GM18873 (cell line): ENCODE data around the gene GSTO1.
"Not testable (repeated sequence)": the region's sequence is repeated elsewhere in the genome, so short reads cannot be mapped to it uniquely, and the experiment has no call there.

Source experiments
- ATAC-seq: cut with Tn5 transposase; IDR thresholded peaks from one replicate; pipeline ENCODE4 v1.9.1; 2021; ENCODE audit warnings: mild to moderate bottlenecking, moderate library complexity, moderate number of reproducible peaks; ENCODE audit not compliant: unreplicated experiment, low FRiP score

Gene GSTO1

DNA sequence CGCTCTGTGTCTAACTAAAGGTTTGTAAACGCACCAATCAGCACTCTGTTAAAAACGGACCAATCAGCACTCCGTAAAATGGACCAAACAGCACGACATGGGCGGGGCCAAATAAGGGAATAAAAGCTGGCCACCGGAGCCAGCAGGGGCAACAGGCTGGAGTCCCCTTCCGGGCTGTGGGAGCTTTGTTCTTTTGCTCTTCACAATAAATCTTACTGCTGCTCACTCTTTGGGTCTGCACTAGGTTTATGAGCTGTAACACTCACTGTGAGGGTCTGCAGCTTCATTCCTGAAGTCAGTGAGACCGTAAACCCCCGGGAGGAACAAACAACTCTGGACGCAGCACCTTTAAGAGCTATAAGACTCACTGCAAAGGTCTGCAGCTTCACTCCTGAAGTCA lies 5.8 kb upstream of the GSTO1 start:
- not testable (repeated sequence) for ATAC-seq

DNA sequence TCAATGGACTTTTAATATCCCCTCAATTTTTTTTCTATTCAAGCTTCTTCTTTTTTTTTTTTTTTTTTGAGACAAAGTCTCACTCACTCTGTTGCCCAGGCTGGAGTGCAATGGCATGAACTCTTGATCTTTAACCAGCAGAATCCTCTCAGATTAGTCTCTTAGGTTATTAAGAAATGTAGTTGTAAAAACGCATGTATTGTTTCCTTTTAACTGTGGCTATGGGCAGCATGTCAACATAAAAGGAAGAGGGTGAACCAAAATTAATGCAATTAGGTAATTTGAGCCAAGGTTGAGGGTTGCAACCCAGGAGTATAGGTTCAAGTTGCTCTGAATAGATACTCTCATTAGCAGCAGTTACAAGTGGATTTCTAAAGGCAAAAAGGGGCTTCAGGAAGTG lies 4.3 kb upstream of the GSTO1 start:
- ATAC-seq = no peak

DNA sequence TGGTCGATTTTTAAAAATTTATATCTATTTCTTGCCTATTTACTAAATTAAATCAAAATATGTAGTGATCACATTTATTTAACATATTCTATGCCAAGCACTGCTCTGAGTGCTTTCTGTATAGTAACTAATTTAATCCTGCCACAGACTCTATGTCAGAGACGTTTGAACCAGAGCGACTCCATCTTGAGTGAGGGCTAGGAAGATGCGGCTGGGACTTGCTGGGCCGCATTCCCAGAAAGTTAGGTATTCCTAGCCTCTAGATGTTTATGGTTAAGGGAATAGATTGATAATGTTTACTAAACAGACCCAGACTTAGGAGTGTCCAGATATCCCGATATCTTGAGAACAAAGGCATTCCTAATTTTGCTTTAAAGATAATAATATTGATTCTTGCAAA lies 3.2 kb upstream of the GSTO1 start:
- no peak for ATAC-seq

DNA sequence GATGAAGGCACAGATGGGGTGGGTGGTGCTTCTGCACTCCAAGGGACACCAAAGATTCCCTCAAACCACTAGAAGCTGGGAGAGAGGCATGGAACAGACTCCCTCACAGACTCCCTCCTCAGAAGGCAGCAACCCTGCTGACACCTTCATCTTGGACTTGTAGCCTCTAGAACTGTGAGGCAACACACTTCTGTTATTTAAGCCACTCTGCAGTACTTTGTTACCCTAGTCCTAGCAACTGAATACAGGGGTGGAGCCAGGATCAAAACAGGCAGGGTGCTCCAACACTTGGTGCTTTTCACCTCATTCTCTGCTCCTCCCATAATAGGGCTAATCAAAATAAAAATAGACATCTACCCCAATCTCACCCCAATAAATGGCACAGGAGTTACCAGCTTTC lies 2.3 kb upstream of the GSTO1 start:
- ATAC-seq = no peak

DNA sequence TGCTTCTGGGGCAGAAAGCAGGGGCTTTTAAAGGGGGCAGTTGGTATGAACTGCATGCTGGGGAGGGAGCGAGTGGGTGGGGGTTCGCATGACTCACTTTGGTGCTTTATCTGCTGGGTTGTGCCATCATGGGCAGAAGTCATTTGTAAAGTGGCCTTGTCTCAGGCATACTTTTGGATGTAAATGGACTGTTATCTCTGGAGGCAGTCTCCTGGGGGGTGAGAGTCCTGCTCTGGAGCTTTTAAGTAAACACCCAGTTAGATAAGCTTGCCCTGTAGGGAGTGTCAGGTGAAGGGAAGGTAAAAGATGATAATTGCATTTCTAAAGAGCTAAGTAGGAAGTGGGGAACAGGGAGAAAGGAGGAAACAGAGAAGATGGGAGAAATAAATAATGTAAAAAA lies 1.6 kb upstream of the GSTO1 start:
- ATAC-seq = no peak

DNA sequence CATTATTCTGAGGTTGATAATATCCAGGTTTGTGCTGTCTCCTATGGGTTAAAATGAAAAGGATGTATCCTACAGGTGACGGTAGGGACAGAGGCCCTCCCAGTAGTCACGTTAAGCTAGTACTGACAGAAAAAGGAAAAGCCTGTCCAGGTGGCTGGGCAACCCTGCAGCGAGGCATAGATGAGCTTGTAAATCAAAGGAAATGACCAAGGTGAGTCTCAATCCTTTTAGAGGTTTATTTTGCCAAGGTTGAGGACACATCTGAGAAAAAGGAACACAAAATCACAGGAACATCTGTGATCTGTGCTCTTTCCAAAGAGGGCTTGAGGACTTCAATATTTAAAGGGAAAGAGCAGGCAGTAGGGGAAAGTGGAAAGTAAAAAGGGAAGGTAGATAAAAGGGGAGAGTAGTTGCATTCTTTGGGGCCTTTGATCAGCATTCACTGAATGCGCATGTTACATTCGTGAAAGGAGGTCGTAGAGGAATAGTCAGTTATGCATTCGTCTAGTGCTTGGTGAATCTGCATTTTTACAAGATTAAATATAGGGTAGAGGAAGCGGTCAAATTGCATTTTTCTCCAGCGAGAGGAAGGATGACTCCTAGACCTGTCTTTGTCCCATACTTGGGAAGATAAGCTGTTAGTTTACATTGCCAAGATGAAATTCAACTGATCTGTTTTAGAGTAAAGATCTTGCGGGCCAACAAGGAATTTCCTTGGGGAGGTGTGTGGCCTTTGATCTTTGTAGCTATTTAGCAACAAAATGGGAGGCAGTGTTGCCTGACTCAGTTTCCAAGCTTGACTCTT lies 884 bp upstream of the GSTO1 start:
- no peak for ATAC-seq

DNA sequence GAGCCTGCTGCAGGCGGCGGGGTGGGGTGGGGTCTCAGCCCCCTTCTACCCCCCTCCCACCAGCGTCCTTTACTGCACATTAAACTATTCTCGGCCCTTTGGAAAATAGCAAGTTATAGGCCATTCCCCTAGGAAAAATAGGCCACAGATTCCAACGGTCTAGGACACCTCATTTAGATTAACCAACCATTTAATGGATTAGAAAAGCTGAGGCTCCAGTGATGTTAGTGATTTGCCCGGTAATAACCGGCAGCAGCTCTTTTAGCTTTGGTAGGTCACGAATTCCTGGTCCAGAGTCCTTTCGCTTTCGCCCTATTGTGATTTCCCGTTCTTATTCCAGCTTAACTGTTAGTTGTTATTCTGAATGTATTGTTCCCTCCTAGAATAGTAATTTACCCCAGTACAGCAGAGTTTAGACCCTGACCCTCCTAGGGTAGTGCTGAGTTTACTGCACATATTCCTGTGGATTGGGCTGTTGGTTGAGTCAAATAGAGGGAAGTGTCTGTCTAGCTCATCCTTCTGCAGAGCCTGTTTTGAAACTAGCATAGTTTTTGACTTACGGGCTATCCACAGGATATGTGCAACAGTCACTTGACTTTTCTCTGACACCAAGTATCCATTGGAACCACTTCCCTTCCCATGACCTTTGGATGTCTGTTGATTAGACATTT lies 754 bp downstream of the GSTO1 start:
- ATAC-seq = no peak

DNA sequence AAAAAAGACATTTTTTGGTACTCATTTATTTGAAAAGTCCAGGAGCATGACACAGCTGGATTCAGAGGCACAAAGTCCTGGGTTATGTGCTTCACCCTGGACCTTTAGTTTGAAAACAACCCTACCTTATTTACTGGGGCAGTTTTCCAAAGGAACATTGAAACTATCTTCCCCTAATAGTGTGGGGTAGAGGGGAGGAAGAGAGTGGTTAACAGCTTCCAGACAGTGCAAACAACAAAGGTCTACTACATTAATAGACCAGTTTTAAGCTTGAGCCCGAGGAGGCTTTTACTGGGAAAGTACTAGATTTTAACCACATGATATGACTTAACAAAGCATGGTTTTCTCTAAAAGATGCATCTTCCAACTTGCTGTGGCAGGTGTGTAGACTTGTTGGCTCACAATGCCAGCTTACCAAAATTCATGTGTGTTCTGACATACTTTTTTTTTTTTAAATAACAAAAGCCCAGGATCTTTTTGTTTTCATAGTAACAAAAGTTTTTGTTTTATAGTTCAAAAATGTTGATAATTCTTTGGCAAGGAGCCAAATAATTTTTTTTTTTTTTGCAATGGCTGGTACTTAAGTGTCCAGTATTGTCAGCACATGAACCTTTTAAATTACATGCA lies 1.8 kb downstream of the GSTO1 start:
- ATAC-seq = no peak

DNA sequence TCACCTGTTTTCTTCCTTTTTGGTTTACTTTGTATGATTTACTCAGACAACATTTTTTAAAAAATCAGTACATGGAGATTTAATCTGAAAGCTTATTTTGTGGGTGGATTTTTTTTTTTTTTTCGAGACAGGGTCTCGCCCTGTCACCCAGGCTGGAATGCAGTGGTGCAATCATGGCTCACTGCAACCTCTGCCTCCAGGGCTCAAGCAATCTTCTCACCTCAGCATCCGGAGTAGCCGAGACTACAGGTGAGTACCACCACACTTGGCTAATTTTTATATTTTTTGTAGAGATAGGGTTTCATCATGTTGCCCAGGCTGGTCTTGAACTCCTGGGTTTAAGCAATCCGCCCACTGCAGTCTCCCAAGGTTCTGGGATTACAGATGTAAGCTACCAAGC lies 2.5 kb downstream of the GSTO1 start:
- ATAC-seq = no peak

DNA sequence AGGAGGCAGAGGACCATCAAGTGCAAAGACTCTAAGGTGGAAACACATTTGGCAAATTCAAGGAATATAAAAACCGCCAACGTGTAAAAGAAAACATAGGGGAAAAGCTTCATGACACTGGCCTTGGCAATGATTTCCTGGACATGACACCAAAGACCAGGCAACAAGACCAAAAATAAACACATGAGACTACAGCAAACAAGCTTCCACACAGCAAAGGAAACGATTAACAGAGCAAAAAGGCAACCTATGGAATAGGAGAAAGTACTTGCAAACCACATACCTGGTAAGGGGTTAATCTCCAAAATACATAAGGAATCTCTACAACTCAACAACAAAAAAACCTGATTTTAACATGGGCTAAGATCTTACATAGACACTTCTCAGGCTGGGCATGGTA lies 3.5 kb downstream of the GSTO1 start:
- ATAC-seq = no peak

DNA sequence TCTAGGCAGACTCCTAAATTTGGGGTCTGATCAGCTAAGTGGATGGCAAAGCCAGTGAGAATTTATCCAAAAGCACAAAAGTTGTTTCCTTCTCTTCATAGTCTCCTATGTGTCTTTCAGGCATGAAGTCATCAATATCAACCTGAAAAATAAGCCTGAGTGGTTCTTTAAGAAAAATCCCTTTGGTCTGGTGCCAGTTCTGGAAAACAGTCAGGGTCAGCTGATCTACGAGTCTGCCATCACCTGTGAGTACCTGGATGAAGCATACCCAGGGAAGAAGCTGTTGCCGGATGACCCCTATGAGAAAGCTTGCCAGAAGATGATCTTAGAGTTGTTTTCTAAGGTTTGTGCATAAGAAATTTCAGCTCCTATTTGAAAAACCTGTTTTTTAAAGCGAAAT lies 4.8 kb downstream of the GSTO1 start:
- no peak for ATAC-seq

DNA sequence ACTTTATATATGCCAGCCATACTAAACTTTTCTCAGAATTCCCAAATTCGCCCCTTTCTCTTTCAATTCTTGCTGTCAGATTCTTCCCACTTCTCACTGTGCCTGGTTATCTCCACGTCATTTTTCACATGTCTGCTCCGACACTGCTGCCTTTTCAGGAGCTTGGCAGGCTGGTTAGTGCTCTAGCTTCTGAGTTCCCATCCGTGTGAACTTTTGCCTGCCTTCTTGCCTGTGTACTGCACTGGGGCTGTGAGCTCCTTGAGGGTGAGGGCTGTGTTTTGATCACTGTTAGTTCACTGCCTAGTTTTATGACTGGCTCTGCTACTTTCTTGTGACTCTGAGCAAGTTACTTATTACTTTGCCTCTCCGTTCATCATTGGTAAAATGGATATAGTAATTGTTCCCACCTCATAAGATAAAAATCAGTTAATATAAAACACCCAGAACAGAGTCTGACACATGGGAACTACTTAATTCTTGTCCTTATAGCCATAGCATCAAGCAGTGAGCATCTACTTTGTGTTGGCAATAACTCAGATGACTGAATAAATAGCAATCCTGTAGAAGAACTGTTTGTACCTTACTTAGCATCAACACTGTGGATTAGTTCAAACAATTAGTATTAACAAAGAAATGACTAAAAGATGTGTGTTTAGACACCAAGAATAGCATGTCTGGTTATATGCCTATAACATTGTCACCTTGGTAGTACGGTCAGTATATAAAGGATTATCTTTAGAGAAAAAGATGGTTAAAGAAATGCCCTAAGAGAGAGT lies 5.5 kb downstream of the GSTO1 start:
- ATAC-seq = no peak

DNA sequence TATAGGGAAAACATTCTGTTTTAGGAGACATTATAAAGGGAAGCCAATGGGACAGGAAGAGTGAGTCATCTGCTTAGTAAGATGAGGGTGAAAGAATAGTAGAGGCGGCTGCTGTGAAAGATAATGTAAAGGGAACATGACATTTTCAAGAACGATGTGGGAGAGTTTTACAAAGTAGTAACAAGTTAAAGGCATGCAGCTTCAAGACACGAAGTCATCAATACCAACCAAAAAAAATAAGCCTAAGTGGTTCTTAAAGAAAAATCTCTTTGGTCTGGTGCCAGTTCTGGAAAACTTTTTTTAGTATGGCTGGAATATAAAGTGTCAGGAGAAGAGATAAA lies 6.1 kb downstream of the GSTO1 start:
- no peak for ATAC-seq

DNA sequence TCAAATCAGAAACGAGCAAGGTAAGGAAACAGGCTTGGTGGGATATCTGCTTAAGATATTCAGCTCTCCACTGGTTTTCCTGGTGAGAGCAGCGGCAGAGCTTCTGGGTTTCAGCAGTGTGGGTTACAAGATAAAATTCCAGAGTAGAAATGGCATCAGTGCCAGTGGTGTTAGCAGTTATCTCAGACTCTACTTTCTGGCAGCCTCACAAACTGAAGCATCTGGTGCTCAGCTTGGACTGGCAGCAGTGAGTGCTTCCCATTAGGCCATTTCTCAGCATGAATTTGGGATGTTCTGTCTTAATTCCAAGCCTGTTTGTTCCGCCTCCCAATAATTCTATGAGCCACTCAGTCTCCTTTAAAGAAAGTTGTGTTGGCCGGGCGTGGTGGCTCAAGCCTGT lies 7.4 kb downstream of the GSTO1 start:
- ATAC-seq = no peak

DNA sequence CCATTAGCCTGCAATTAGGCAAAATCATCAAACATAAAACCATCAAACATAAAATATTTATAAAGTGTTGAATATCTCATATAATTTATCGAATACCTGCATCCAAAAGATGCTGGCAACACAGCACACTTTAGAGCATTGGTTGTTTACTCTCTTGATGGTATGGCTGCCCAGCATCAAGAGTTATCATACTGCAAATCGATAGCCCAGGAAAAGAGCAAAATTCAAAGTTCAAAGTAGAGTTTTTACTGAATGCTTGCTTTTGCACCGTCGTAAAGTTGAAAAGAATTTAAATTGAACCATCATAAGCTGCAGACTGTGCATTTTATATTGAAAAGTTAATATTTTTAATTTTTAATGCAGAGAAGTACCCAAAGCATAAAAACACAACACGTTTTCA lies 10.1 kb downstream of the GSTO1 start:
- ATAC-seq = no peak

DNA sequence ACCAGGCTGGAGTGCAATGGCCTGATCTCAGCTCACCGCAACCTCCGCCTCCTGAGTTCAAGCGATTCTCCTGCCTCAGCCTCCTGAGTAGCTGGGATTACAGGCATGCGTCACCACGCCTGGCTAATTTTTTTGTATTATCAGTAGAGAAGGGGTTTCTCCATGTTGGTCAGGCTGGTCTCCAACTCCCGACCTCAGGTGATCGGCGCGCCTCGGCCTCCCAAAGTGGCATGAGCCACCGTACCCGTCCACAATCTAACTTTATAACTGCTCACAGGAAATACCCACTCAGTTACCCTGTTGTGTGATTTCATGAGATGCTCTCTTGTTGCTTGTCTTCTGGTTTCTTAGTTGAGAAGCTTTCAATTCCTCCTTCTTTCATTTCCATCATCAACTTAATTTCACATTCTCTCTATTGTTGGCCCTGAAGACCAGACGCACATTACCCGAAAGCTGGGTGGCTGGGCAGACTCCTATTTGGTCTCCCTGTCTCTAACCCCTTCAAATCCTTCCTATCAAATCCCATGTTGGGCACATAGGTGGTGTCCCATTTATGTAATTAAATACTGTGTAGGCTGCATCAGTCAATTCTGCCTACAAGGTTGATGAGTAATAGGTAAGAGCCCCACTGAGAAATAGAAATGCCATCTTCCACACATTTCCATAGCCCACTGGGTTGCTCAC lies 13.2 kb downstream of the GSTO1 start:
- ATAC-seq = no peak

DNA sequence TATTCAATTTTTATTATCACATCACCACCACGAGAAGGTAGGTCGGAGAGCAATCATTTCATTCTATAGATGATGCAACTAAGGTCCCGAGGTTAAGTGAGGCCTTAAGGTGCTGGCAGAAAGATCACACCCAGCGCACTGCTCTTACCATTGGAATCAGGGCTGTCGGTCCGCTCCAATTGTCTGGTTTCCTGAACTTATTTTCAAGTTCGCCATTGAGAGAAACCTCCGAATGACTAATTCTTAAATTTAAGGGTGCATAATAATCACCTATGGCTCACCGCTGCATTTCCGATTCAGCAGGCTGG lies 13.7 kb downstream of the GSTO1 start:
- no peak for ATAC-seq

DNA sequence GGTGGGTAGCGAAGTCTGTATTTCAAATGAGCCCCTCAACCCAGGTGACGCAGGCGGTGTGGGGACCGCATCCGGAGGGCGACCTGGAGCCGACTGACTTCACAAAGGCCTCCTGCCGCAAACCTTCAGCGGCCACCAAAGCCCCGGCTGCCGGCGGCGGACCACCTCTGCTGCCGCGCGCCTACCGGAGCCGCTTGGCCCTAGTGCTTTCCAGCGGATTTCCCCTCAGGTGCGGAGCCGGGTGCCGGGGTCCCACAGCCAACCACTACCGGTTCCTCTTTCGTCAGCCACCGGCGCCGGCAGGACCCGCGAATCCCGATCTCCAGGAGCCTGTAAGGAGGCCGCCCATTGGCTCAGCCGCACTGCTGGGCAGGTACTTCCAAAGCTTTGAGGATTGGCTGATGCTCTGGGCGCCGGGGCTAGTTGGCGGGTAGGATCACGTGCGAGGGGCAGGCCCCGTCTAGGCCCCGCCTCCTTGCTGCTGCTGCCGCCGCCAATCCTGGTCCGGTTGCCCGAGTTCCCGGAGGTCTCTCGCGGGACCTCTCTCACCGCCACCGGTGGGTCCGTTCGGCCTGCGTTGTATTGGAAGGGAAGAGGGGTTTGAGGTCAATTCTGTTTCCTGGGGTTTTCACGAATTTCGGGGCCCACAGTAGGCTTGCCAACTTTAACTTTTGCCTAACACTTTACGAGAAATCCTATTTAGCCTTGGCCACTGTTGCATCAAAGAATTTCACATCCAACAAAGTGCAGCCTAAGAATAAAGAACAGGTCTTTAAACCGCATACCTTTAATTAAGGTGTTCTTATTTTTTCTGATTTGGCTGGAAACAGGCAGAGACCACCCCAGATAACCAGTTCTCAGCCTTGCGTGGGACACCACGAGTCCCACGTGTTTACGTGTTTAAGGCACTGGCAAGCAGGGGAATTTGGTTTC lies 14.3 kb downstream of the GSTO1 start, which contains the start of gene GSTO2:
TSS of gene GSTO2 (plus strand) at position 472 of the 933 bp plus-strand sequence. CDS start 5,732 bp downstream, outside the sequence.
- ATAC-seq = peak; percentile 98

DNA sequence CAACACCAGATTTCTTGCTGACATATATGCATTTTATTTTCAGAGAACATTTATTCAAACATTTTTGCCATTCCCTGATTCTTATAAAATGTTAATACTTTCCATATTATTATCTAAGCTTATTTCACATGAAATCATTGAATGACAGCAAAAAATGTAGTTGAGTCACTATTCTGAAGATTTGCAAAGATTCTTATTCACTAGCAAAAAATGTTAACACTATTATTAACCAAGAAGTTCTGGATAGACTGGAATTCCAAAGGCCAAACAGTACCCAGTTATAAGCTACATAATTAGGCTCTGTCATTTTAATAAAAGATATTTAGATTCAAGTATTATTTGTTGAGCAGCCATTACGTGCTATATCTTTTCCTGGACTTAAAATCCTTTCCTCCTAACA lies 18.6 kb downstream of the GSTO1 start:
- ATAC-seq = no peak
